Kidney (tissue), 14 donors: ENCODE results near the gene MFSD12. TPM values are rescaled to one million over a fixed set of nuclear protein-coding genes. Genes with fewer than 3 reads are reported as not detected.

Experiments used
- DNase-seq, 5 donors: peaks; one replicate each; pipeline ENCODE4 v3.0.0-alpha.2; 2013 to 2020
- FAIRE-seq: peaks from 2 replicates; lab custom pipeline; 2012; peaks lifted over from hg19 to GRCh38; lab: Jason Lieb, UNC
- H3K27ac ChIP-seq, 2 donors: one replicate each; pipeline ENCODE4 v1.7.0; 2013; ENCODE audit warnings: low read depth in 2 of 2, low read length in 2 of 2, inconsistent platforms in 1 of 2
- H3K27me3 ChIP-seq: one replicate; pipeline ENCODE4 v1.7.1; 2013; ENCODE audit warnings: low read length, inconsistent platforms; ENCODE audit not compliant: control insufficient read depth, insufficient read depth
- H3K36me3 ChIP-seq, 3 donors: one replicate each; pipeline versions ENCODE4 v1.7.0 to v1.7.1; 2013; ENCODE audit warnings: low read length in 3 of 3, control low read depth in 1 of 3, inconsistent platforms in 1 of 3; ENCODE audit not compliant: insufficient read depth in 3 of 3, control insufficient read depth in 2 of 3
- H3K4me1 ChIP-seq, 3 donors: one replicate each; pipeline versions ENCODE4 v1.7.0 to v1.7.1; 2013; ENCODE audit warnings: low read length in 3 of 3, inconsistent platforms in 1 of 3, low read depth in 1 of 3; ENCODE audit not compliant: control insufficient read depth in 2 of 3, insufficient read depth in 2 of 3
- H3K4me3 ChIP-seq, 3 donors: one replicate each; pipeline versions ENCODE4 v1.7.0 to v1.8.1; 2013; ENCODE audit warnings: low read length in 3 of 3, control low read depth in 1 of 3, inconsistent platforms in 1 of 3
- H3K9ac ChIP-seq, 3 donors: one replicate each; pipeline versions ENCODE4 v1.7.0 to v1.7.1; 2013; ENCODE audit warnings: low read length in 3 of 3, control low read depth in 1 of 3, inconsistent platforms in 1 of 3
- H3K9me3 ChIP-seq, 3 donors: one replicate each; pipeline versions ENCODE4 v1.7.0 to v1.7.1; 2013; ENCODE audit warnings: low read length in 3 of 3, control low read depth in 1 of 3, inconsistent platforms in 1 of 3; ENCODE audit not compliant: control insufficient read depth in 2 of 3, insufficient read depth in 1 of 3
- intact Hi-C: fragments of 100-400 bp; cut with DNase I; formaldehyde crosslinking; loops from one replicate; pipeline ENCODE4 v1.11.1; 2022
- polyA plus RNA-seq: library from polyadenylated mRNA; stranded (reverse); fragments of 350-450 nt; fragmentation: Illumina TruSeq; extraction: RNeasy Lipid Tissue Mini Kit (QIAGEN cat#74804); gene quantifications from one replicate; pipeline ENCODE4 v1.2.3, GENCODE V29; 2014; ENCODE audit warnings: low read depth, low replicate concordance; ENCODE audit not compliant: insufficient read depth
- total RNA-seq: library from RNA; stranded (reverse); fragmentation: NEBNext Ultra II Directional; extraction: Animal tissue kit (Norgen Biotek cat#: 25700); gene quantifications from one replicate; pipeline ENCODE4 v1.2.1, GENCODE V29; 2021
- TF ChIP-seq, protein P1 (sequence below): IDR thresholded peaks from 3 replicates; pipeline ENCODE4 v1.5.1; 2012; ENCODE audit warnings: mild to moderate bottlenecking, moderate library complexity, borderline replicate concordance; ENCODE audit not compliant: insufficient read depth; ENCODE audit errors: extremely low read depth
- donor health status: control.
- donor health status: control.
- donor health status: control.
- donor health status: control.
- donor health status: control.
- donor health status: DM: yes; HTN: yes; CAD: no.
- donor health status: Normal renal cell carcinoma (clear cell type).

Gene MFSD12
- total and polyA plus RNA-seq, 2 donors from 2014 or later: 113 to 124 TPM

DNA sequence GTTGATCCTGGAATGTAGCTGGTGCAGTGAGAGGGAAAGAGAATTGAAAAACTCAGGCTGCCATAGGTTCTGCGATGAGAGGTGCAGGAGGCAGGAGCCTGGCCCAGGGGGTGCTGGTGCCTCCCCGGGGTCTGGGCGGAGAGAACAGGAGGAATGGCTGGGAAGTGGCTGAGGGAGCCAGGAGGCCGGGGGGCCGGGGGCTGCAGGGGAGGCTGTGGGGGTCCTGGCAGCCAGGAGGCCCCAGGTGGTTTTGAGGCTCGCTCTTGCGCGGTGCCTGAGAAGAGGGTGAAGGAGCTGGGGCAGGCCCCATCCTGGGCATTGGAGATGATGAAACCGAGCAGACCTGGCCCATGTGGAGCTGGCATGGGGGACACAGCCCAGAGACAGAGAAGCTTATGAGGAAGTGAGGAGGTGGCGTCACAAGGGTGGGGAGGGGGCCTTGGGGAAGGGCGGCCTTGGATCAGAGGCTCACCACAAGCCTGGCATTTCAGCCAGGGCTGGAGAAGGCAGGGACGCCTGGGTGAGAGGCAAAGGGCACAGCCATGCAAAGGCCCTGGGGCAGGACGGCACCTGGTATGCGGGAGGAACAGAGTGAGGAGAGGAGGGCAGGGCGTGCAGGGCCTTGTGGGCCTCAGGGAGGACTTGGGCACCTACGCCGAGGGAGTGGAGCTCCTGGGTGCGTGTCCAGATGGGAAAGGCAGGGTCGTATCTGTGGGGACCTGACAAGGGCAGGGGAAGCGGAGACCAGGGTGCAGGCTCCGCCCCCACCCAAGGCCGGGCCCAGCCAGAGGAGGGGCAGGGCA, 19.7 kb downstream of the MFSD12 start:
- peak in 1 of 5 donors; percentile 74 for DNase-seq
- no peak overlapping the region for H3K27ac ChIP-seq
- no peak overlapping the region for H3K4me3 ChIP-seq
- H3K9ac ChIP-seq: no peak overlapping the region
- no peaks in the 10 kb centered on the region for H3K9me3 ChIP-seq
- FAIRE-seq: no peak
- no peaks in the 10 kb centered on the region for H3K4me1 ChIP-seq
- no peaks in the 10 kb centered on the region for H3K27me3 ChIP-seq
- intact Hi-C loops: no loop called here
- peaks cover 0 to 10% (median 6%) of the 10 kb centered on the region in 3 donors for H3K36me3 ChIP-seq
- TF ChIP-seq, protein P1, sequence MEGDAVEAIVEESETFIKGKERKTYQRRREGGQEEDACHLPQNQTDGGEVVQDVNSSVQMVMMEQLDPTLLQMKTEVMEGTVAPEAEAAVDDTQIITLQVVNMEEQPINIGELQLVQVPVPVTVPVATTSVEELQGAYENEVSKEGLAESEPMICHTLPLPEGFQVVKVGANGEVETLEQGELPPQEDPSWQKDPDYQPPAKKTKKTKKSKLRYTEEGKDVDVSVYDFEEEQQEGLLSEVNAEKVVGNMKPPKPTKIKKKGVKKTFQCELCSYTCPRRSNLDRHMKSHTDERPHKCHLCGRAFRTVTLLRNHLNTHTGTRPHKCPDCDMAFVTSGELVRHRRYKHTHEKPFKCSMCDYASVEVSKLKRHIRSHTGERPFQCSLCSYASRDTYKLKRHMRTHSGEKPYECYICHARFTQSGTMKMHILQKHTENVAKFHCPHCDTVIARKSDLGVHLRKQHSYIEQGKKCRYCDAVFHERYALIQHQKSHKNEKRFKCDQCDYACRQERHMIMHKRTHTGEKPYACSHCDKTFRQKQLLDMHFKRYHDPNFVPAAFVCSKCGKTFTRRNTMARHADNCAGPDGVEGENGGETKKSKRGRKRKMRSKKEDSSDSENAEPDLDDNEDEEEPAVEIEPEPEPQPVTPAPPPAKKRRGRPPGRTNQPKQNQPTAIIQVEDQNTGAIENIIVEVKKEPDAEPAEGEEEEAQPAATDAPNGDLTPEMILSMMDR: no peak

GRCh38 chr19:3537101-3537437, 20.3 kb downstream of the MFSD12 start:
- H3K9ac ChIP-seq: no peak overlapping the region
- H3K27me3 ChIP-seq: no peaks in the 10 kb centered on the region
- H3K36me3 ChIP-seq: peaks cover 0 to 10% (median 6%) of the 10 kb centered on the region in 3 donors
- TF ChIP-seq, protein P1: no peak
- no peak for FAIRE-seq
- no peaks in the 10 kb centered on the region for H3K9me3 ChIP-seq
- H3K4me3 ChIP-seq: no peak overlapping the region
- H3K4me1 ChIP-seq: no peaks in the 10 kb centered on the region
- no peak overlapping the region for H3K27ac ChIP-seq
- DNase-seq: no peak
- intact Hi-C loops: no loop called here

DNA sequence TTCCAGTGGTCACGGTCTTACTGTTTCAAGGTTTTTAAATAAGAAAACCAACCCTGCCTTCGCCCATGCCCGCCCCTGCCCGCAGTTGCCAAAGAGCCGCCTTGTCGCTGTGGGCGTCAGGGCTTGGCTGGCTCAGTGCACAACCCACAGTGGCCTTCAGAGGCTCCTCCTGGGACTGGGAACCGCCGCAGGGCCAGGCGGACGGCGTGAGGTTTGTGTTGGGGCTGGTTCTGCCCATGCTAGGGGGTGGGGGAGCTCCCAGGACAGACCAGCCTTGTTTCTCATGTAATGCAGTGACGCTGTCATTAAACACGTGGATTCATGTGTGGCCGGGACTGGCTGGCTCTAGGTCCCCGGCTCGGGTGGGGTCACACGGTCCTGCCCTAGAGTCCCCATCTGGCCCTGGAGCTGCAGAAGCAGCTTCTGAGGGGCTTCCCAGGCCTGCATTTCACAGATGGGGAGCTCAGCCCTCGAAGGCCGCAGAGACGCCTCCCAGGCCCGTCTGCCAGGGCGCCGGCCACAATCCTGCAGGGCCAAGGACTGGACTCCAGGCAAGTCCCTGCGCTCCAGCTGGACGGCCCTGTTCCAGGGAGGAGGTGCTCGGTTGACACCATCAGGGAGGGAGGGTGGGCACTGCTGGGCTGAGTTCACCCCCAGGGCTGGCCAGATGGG, 20.8 kb downstream of the MFSD12 start:
- TF ChIP-seq, protein P1: no peak
- Histone ChIP-seq H3K36me3 (peaks cover 0 to 10% (median 6%) of the 10 kb centered on the region in 3 donors), H3K4me3 (no peak overlapping the region), H3K9ac (no peak overlapping the region), H3K27ac (no peak overlapping the region), H3K9me3 (no peaks in the 10 kb centered on the region), H3K4me1 (no peaks in the 10 kb centered on the region), H3K27me3 (no peaks in the 10 kb centered on the region)
- peak in 1 of 5 donors; percentile 74 for DNase-seq
- intact Hi-C loops: no loop called here
- FAIRE-seq: no peak
